Motor neuron (in vitro differentiated cells): ENCODE results near the gene SLC22A4. TPM values are rescaled to one million over a fixed set of nuclear protein-coding genes. Genes with fewer than 3 reads are reported as not detected.

Source experiments
- ATAC-seq, 8 experiments: fragments of 200-7000 bp; cut with Tn5 transposase; replicated peaks in 6 of 8; 2 replicates each; pipeline ENCODE4 v1.8.0; 2021; ENCODE audit warnings: mild to moderate bottlenecking in 8 of 8, moderate library complexity in 8 of 8
- H3K27ac ChIP-seq, 2 donors: fragments of 250-450 bp; sonication (Bioruptor Pico); 2 replicates each; pipeline ENCODE4 v1.9.0; 2021; ENCODE audit warnings: antibody characterized with exemption in 2 of 2, mild to moderate bottlenecking in 2 of 2, moderate library complexity in 1 of 2
- H3K4me1 ChIP-seq, 2 donors: fragments of 250-450 bp; sonication (Bioruptor Pico); replicated peaks in 1 of 2; 2 replicates each; pipeline ENCODE4 v1.6.1; 2021; ENCODE audit warnings: antibody characterized with exemption in 2 of 2, mild to moderate bottlenecking in 2 of 2, moderate library complexity in 1 of 2
- H3K4me3 ChIP-seq, 5 donors: fragments of 250-450 bp; sonication (Bioruptor Pico); 2 replicates each; pipeline ENCODE4 v1.9.0; 2021; ENCODE audit warnings: antibody characterized with exemption in 5 of 5, mild to moderate bottlenecking in 5 of 5, moderate library complexity in 4 of 5
- WGBS, 10 experiments: fragments of 450-650 bp; shearing (Covaris generic); methylation state at CpG; one replicate each; pipeline ENCODE4 v1.0.0; 2022; 5-methylcytosine and 5-hydroxymethylcytosine counted together
- in situ Hi-C, 9 experiments: fragments of 400-800 bp; cut with MboI; loops; one replicate each; pipeline ENCODE4 v1.15.0; 2021; ENCODE audit warnings: low sequenced_read_pairs in 9 of 9, low pct_unique_long_range_greater_than_20kb in 2 of 9; ENCODE audit not compliant: unreplicated experiment in 9 of 9
- total RNA-seq, 8 experiments: library from RNA; unstranded; fragments of 300-600 nt; gene quantifications; 2 replicates each; pipeline versions ENCODE4 v1.2.3 to v1.2.4, GENCODE V29; 2022

Gene SLC22A4
- total RNA-seq, 8 experiments from 2014 or later = 0.46 to 2.6 (median 1.4) TPM

DNA sequence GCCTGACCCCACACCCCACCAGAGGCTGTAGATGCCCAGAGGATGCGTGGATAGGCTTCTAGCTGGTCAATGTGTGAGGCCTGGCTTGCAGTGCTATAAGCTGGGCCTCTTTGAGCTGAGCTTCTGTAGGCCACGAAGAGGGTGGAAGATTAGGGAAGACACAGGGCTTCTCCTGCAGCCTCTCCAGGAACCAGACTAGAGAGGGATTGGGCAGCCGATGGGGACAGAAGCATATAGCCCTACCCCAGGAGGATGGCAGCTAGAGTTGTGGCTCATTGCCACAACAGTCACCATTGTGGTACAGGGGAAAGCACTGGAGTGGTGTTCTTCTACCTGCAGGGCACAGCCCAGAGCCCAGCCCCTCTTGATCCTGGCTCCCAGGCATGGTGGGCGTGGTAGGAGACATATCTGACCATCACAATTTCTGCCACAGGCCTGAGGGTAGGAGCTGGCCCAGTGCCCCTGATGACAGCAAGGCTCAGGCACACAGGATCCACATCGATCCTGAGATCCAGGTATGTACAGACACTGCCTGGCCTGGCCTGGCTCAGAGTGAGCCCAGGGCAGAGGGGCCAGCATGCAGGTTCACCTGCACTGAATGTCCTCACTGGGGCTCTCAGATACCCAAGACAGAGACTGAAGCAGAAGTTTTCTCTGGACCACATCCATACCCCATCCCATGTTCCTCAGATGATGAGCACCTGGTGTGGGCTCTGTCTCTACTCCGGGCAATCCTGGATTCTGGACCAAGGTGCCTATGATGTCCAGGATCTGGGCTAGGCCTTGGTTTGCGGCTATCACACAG lies 28.0 kb upstream of the SLC22A4 start:
- ATAC-seq = no peak
- H3K4me3 ChIP-seq = no peak overlapping the region
- peak overlapping the region in 1 of 2 donors; percentile 50 for H3K27ac ChIP-seq
- H3K4me1 ChIP-seq = peaks cover 15 to 30% of the 10 kb centered on the region in 2 donors
- in situ Hi-C loops = no loop called here
- WGBS, 10 experiments = 80 to 100% (median 93%) methylated on average over 1 to 5 of the region's 7 CpGs; no CpG with 5 or more reads in 5 of the 10 experiments

DNA sequence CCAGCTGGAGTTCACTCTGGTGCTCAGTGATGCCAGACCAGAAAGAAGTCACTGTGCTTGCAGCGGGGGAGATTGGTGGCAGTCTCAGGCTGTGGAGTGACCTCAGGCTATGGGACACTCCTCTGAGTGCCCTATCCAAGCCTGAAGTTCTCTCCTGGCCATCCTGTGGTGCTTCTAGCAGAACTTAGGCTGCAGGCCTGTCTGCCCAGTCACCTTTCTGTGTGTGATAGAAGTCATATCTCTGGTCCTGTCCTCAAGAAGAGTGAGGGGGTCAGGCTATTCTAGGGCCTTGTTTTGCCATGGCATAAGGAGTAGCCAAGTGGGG lies 27.4 kb upstream of the SLC22A4 start:
- in situ Hi-C loops = no loop called here
- Histone ChIP-seq H3K4me1 (peaks cover 15 to 30% of the 10 kb centered on the region in 2 donors), H3K4me3 (no peak overlapping the region), H3K27ac (no peak overlapping the region)
- no peak for ATAC-seq
- WGBS, 10 experiments = 60 to 100% (median 100%) methylated on average over 1 of the region's 1 CpG; no CpG with 5 or more reads in 7 of the 10 experiments

DNA sequence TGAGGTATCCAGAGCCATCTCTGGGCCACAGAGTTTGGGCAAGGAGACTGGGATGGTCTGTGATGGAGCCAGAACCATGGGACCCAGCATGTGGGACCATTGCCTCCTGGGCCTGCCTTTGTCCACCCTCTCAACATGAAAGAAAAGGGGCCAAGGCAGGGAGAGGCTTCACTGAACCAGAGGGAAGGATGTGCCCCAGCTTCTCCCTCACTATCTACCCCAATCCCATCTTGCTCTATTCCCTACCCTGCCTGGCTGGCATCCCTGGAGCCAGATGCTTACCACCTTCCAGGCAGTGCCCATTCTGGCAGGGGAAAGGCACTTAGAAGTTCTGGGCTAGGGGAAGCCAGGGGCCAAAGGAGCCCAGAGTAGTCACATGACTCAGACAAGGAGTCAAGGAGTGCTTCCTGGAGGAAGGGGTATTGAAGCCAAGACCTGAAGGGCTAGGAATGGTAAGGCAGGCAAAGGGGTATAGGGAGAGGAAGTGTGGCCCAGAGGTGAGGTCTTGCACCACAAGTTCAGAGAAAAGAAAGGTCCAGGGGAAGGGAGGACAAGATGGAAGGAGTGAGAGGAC lies 26.9 kb upstream of the SLC22A4 start:
- ATAC-seq = no peak
- Histone ChIP-seq H3K4me3 (no peak overlapping the region), H3K27ac (no peak overlapping the region), H3K4me1 (peaks cover 15 to 30% of the 10 kb centered on the region in 2 donors)
- in situ Hi-C loops = no loop called here

DNA sequence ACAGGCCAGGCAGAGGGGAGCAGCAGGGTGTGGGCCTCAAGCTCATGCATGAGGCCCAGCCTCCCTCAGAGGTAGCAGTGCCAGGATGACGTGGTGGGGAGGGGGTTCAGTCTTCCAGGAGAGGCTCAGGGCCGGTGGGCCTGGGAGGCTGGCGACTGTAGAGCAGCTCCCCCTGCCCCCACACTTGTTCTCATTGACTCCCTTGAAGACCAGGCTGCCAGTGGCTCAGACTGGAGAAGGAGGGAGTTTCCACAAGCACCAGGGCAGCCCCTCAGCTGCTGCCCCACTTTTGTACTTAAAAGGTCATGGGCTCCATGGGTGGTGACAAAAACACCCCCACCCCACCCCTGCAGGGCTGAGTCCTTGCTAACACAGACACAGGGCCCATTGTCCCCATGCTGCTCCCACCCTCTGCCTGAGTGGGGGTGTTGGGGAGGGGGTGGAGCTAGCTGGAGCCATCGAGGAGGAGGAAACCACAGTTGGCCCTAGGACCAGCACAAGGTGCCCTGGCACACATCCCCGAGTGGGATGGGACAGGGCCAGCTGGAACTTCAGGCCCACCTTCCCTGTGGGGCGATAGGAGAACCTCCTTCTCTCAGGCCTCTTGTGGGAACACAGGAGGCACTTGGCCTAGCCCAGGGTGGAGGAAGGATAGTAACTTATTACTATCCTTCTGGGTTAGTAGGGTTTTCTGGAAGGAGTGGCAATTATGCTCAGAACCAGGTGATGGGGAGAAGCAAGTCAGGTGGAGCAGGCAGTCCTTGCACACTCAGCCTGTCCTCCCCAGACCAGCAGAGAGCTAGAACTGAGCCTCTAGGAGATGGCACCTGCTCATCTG lies 26.0 kb upstream of the SLC22A4 start:
- in situ Hi-C loops = no loop called here
- Histone ChIP-seq H3K4me3 (no peak overlapping the region), H3K4me1 (peaks cover 15 to 30% of the 10 kb centered on the region in 2 donors), H3K27ac (no peak overlapping the region)
- ATAC-seq = no peak
- WGBS, 10 experiments = 60 to 100% methylated on average over 1 to 2 of the region's 6 CpGs; no CpG with 5 or more reads in 8 of the 10 experiments

DNA sequence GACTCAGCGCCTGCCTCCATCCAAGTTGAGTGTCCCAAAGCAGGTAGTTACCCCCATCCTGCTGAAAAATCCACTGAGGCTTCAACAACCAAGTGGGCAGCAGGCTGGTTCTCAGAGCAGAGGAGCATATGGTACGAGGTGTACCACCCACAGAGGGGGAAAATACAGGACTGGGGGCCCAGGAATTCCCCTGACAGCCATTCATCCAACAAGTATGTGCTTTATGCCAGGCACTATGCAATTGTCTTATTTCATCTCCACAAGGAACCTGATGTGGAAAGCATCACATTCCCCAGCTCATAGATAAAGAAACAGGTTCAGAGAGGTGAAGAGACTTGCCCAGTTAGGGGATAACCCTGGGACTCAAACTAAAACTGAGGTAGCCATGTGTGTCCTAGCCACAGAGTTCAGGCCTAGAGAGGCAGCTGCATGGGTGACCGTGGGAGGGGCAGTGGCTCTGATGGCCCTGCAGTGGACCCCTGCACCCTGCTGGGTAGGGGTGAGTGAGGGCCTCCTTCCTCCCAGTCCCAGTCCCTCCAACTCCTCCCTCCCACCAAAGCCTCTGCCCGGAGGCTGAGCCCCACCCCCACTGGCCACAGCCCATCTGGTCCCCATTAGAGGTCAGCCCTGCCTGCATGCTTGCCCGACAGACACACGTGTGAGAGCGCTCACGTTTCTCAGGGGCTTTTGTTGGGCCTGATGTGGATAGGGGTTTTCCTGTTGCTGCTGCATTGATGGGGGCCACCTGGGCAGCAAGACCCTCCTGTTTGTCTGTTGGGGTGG lies 25.2 kb upstream of the SLC22A4 start:
- ATAC-seq = peak in 7 of 8 experiments; percentile 10 to 52 (median 31)
- 44 to 100% (median 80%) methylated on average over 1 to 6 of the region's 8 CpGs; no CpG with 5 or more reads in 5 of the 10 experiments for WGBS, 10 experiments
- in situ Hi-C loops = no loop called here
- Histone ChIP-seq H3K27ac (peak overlapping the region in 1 of 2 donors; percentile 17), H3K4me3 (no peak overlapping the region), H3K4me1 (peaks cover 15 to 30% of the 10 kb centered on the region in 2 donors)

DNA sequence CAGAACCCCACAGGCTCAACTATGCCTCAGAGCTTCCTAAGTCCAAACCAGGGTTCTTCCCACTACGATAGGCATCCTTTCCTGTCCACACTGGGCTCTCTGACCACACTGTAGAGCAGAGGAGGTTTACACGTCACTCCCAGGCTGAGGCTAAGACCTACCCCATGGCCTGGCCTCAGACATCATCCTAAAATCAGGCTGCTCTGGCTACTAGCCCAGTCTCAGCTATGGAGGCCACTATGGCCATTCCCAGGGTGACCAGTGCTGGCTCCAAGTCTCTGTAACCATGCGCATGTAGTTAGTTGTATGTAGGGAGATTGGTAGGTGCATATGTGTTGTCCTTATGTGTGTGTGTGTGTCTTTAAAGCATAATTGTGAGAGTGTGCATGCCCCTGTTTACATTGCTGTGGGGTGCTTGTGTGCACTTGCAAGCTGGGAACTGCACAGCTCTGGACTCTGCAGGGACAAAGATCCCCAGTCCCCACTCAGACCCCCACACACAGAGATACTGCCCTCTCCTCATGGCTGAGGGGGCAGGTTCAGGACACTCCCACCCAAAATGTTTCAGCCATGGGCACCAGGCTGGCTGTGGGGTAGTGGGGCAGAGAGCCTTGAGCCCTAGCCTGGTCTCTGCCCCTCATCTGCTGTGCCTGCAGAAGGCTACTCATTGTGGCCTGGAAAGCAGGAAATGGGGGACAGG lies 24.4 kb upstream of the SLC22A4 start:
- WGBS, 10 experiments = no CpG with 5 or more reads among the region's 3 CpGs
- peak in 2 of 8 experiments; percentile 3 to 5 for ATAC-seq
- Histone ChIP-seq H3K4me3 (no peak overlapping the region), H3K4me1 (peaks cover 15 to 29% of the 10 kb centered on the region in 2 donors), H3K27ac (peak overlapping the region in 1 of 2 donors; percentile 17)
- in situ Hi-C loops = no loop called here

DNA sequence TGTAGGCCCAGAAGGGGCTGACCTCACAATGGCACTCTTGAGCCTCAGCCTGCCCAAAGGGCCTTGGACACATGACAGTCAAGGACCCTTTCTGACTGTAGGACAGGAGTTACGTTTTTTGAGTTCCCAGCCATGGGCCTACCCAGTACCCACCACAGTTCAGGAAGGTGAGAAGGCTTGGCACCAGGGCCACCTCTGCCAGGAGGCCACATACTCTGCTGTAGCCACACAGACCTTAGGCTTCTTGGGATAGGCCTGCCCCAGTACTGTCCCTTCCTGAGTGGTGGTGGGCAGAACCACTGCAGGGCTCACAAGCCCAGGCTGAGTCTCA lies 23.9 kb upstream of the SLC22A4 start:
- ATAC-seq = no peak
- WGBS, 10 experiments = 100% methylated on average over 1 of the region's 1 CpG; no CpG with 5 or more reads in 7 of the 10 experiments
- no peak overlapping the region for H3K4me3 ChIP-seq
- H3K27ac ChIP-seq = no peak overlapping the region
- H3K4me1 ChIP-seq = peaks cover 15 to 24% of the 10 kb centered on the region in 2 donors
- in situ Hi-C loops = no loop called here

DNA sequence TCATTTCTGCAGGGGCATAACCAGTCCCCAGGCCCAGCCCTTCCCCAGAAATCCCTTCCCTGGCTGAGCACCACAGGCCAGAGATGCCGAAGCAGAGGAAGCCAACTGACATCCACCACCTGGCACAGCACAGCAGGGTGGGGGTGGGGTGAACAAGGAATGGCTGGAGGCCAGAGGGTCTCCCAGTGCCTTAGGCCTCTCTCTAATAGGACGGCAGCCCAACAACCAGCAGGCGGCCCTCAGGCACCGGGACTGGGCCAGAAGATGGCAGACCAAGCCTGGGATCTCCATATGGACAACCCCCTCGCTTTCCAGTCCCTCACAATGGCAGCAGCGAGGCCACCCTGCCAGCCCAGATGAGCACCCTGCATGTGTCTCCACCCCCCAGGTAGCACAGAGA lies 23.5 kb upstream of the SLC22A4 start:
- H3K27ac ChIP-seq = no peak overlapping the region
- in situ Hi-C loops = no loop called here
- no peak for ATAC-seq
- 95 to 100% methylated on average over 1 to 4 of the region's 6 CpGs; no CpG with 5 or more reads in 8 of the 10 experiments for WGBS, 10 experiments
- H3K4me1 ChIP-seq = peaks cover 14 to 20% of the 10 kb centered on the region in 2 donors
- H3K4me3 ChIP-seq = no peak overlapping the region

DNA sequence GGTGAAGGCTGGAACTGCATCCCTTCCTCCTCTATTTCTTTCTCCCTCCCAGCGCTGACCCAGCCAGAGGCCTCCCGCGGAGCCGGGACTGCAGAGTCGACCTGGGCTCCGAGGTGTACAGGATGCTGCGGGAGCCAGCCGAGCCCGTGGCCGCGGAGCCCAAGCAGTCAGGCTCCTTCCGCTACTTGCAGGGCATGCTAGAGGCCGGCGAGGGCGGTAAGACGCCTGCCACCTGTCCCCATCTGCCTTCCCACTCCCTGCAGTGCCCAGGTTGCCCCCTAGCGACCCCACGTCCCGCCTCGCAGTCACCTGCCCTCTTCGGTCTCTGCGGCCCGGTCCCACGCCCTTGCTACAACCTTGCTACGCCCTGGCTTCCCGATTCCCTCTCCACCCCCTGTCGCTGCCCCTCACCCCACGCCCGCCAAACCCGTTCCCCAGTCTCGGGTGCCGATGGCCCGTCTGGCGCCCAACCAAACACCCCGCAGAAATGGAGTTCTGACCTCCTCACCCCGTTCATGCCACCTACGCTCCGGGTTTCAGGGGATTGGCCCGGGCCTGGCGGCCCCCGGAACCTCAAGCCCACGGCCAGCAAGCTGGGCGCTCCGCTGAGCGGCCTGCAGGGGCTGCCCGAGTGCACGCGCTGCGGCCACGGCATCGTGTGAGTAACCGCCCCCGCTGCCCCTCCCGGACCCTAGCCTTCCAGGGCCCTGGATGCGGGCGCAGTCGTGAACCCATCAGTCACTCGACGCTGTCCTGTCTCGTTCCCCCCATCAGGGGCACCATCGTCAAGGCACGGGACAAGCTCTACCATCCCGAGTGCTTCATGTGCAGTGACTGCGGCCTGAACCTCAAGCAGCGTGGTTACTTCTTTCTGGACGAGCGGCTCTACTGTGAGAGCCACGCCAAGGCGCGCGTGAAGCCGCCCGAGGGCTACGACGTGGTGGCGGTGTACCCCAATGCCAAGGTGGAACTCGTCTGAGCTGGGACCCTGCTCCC lies 22.6 kb upstream of the SLC22A4 start:
- Histone ChIP-seq H3K4me3 (no peak overlapping the region), H3K4me1 (peaks cover 10 to 14% of the 10 kb centered on the region in 2 donors), H3K27ac (no peak overlapping the region)
- in situ Hi-C loops = no loop called here
- WGBS, 10 experiments = 60 to 100% (median 98%) methylated on average over 1 to 16 of the region's 77 CpGs; no CpG with 5 or more reads in 3 of the 10 experiments
- no peak for ATAC-seq

DNA sequence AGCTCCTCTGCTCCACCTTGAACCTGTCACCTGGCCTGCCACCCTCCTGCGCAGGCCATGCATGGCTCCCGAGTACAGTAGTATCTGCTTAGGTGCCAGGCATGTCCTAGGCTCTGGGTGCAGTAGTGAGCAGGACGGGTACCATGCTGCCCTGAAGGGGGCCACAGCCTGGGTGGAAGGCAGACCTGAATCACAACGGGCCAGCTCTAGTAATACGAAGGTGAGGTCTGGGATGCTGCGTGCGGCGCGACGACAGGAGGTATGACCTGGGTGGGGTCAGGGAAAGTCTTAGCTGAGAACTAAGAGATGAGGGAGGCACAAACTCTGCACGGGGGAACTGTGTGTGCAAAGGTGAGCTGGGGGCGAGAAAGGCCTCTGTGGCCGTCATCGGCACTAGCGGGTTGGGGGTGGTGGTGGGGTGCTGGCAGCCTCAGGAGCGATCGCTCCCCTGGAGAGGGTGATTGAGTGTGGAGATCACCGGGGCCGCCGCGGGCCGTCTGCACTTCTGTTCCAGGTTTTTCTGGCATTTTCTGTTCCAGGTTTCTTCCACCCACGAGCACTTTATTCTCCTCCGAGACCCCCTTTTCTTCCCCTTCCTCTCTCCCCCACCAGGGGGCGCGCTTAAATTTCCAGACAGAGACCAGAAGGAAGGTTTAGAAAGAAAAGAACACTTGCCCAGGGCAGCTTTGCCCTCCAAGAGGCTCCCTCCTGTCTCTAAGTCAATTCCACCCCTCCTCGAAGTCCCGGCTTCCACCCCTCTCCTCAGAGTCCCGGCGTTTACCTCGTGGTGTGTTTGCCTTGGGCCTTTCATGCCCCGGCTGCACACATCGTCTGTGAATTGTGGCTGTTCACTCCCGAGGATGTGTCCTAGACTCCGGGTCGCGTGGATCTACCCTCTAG lies 21.6 kb upstream of the SLC22A4 start:
- H3K4me3 ChIP-seq = no peak overlapping the region
- no peak overlapping the region for H3K27ac ChIP-seq
- peaks cover 10 to 14% of the 10 kb centered on the region in 2 donors for H3K4me1 ChIP-seq
- in situ Hi-C loops = no loop called here
- 46 to 93% (median 83%) methylated on average over 3 to 14 of the region's 37 CpGs; no CpG with 5 or more reads in 2 of the 10 experiments for WGBS, 10 experiments
- peak in 5 of 8 experiments; percentile 4 to 48 (median 39) for ATAC-seq
